SK-N-SH treated with all-trans-retinoic acid at 6 μM for 48 hours (cell line): ENCODE measurements around the gene DNMBP.

Experiments
- ATAC-seq: fragments of 200-7000 bp; cut with Tn5 transposase; 3 replicates; pipeline ENCODE4 v1.9.1; 2020; ENCODE audit warnings: mild to moderate bottlenecking, moderate library complexity
- CSDC2 ChIP-seq: fragments of 250-450 bp; sonication (Bioruptor Pico); IDR thresholded peaks from 2 replicates; pipeline ENCODE4 v1.5.0; 2020; ENCODE audit warnings: mild to moderate bottlenecking, moderate library complexity
- ESRRG ChIP-seq: fragments of 250-450 bp; sonication (Bioruptor Pico); IDR thresholded peaks from 2 replicates; pipeline ENCODE4 v1.6.1; 2021; ENCODE audit warnings: mild to moderate bottlenecking
- GLIS3 ChIP-seq: fragments of 250-450 bp; sonication (Bioruptor Pico); IDR thresholded peaks from 2 replicates; pipeline ENCODE4 v1.5.0; 2020; ENCODE audit warnings: mild to moderate bottlenecking, moderate library complexity
- PPARA ChIP-seq: fragments of 250-450 bp; sonication (Bioruptor Pico); IDR thresholded peaks from 2 replicates; pipeline ENCODE4 v1.5.0; 2020; ENCODE audit warnings: mild to moderate bottlenecking, borderline replicate concordance
- RARB ChIP-seq: fragments of 250-450 bp; sonication (Bioruptor Pico); IDR thresholded peaks from 2 replicates; pipeline ENCODE4 v1.8.0; 2021; ENCODE audit warnings: mild to moderate bottlenecking, moderate library complexity
- SNAI2 ChIP-seq: fragments of 250-450 bp; sonication (Bioruptor Pico); IDR thresholded peaks from 2 replicates; pipeline ENCODE4 v1.5.0; 2020; ENCODE audit warnings: mild to moderate bottlenecking, moderate library complexity
- TCF4 ChIP-seq: fragments of 250-450 bp; sonication (Bioruptor Pico); IDR thresholded peaks from 2 replicates; pipeline ENCODE4 v1.8.0; 2021; ENCODE audit warnings: mild to moderate bottlenecking, moderate library complexity, borderline replicate concordance
- TOX ChIP-seq: fragments of 250-450 bp; sonication (Bioruptor Pico); IDR thresholded peaks from 2 replicates; pipeline ENCODE4 v1.8.0; 2021; ENCODE audit warnings: mild to moderate bottlenecking, moderate library complexity, borderline replicate concordance
- ZC3H10 ChIP-seq: fragments of 250-450 bp; sonication (Bioruptor Pico); IDR thresholded peaks from 2 replicates; pipeline ENCODE4 v1.5.1; 2021; ENCODE audit warnings: mild to moderate bottlenecking, moderate library complexity
- ZFP3 ChIP-seq: fragments of 250-450 bp; sonication (Bioruptor Pico); IDR thresholded peaks from 2 replicates; pipeline ENCODE4 v1.5.0; 2020; ENCODE audit warnings: mild to moderate bottlenecking, moderate library complexity
- ZFP30 ChIP-seq: fragments of 450-650 bp; formaldehyde crosslinking; IDR thresholded peaks from 2 replicates; pipeline ENCODE4 v1.5.0; 2022; ENCODE audit warnings: mild to moderate bottlenecking, moderate library complexity
- ZNF565 ChIP-seq: fragments of 450-650 bp; formaldehyde crosslinking; conservative IDR thresholded peaks from 2 replicates; pipeline ENCODE4 v1.5.0; 2020; ENCODE audit warnings: low read depth, mild to moderate bottlenecking, moderate library complexity
- ZNF70 ChIP-seq: fragments of 450-650 bp; formaldehyde crosslinking; IDR thresholded peaks from 2 replicates; pipeline ENCODE4 v1.5.0; 2020; ENCODE audit warnings: mild to moderate bottlenecking, moderate library complexity
- ZNF8 ChIP-seq: fragments of 450-650 bp; formaldehyde crosslinking; IDR thresholded peaks from 2 replicates; pipeline ENCODE4 v1.5.0; 2020; ENCODE audit warnings: mild to moderate bottlenecking, moderate library complexity
- TF ChIP-seq, protein P1 (sequence below): fragments of 250-450 bp; sonication (Bioruptor Pico); IDR thresholded peaks from 2 replicates; pipeline ENCODE4 v1.5.0; 2020; ENCODE audit warnings: mild to moderate bottlenecking, moderate library complexity
- TF ChIP-seq, protein P2 (sequence below): fragments of 250-450 bp; sonication (Bioruptor Pico); IDR thresholded peaks from 2 replicates; pipeline ENCODE4 v1.8.0; 2020; ENCODE audit warnings: mild to moderate bottlenecking, moderate library complexity, borderline replicate concordance
- TF ChIP-seq, protein P3 (sequence below): fragments of 250-450 bp; sonication (Bioruptor Pico); IDR thresholded peaks from 2 replicates; pipeline ENCODE4 v1.8.0; 2021; ENCODE audit warnings: low read depth, mild to moderate bottlenecking, moderate library complexity, borderline replicate concordance

DNMBP gene

DNA sequence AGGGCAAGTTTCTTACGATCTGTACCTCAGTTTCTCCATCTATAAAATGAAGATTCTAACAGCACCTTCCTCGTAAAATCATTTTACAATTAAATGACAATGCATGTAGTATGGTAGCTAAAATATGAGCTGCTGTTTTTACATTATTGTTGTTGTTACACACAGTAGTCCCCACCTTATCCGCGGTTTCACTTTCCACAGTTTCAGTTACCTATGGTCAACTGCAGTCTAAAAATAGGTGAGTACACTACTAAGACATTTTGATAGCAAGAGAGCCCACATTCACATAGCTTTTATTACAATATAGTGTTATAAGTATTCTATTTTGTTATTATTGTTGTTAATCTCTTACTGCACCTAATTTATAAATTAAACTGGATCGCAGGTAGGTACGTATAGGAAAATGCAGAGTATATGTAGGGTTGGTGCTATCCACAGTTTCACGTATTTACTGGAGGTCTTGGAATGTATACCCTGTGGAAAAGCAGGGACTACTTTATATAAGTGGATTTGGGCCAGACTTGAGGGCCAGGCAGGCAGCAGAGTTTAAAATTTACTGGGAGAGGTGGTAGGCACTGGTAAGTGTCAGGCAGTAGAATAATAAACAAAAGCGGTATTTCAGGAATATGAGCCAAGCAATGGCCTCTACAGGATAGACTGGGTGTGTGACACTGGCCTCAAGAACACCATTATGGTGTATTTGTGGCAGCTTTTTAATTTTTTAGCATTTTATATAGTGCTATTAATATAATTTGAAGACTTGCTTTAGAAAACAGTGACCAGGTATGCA, 10.2 kb downstream of the DNMBP start:
- ATAC-seq, result no peak
- no peak for TF ChIP-seq ZFP30 (CRISPR knock-in tag)
- TF ChIP-seq ZNF8 (CRISPR knock-in tag), result no peak
- TF ChIP-seq RARB, result no peak
- no peak for TF ChIP-seq SNAI2 (CRISPR knock-in tag)
- TF ChIP-seq PPARA, result no peak
- TF ChIP-seq TCF4 (CRISPR knock-in tag), result no peak
- TF ChIP-seq, protein P1, sequence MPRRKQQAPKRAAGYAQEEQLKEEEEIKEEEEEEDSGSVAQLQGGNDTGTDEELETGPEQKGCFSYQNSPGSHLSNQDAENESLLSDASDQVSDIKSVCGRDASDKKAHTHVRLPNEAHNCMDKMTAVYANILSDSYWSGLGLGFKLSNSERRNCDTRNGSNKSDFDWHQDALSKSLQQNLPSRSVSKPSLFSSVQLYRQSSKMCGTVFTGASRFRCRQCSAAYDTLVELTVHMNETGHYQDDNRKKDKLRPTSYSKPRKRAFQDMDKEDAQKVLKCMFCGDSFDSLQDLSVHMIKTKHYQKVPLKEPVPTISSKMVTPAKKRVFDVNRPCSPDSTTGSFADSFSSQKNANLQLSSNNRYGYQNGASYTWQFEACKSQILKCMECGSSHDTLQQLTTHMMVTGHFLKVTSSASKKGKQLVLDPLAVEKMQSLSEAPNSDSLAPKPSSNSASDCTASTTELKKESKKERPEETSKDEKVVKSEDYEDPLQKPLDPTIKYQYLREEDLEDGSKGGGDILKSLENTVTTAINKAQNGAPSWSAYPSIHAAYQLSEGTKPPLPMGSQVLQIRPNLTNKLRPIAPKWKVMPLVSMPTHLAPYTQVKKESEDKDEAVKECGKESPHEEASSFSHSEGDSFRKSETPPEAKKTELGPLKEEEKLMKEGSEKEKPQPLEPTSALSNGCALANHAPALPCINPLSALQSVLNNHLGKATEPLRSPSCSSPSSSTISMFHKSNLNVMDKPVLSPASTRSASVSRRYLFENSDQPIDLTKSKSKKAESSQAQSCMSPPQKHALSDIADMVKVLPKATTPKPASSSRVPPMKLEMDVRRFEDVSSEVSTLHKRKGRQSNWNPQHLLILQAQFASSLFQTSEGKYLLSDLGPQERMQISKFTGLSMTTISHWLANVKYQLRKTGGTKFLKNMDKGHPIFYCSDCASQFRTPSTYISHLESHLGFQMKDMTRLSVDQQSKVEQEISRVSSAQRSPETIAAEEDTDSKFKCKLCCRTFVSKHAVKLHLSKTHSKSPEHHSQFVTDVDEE (CRISPR knock-in tag), result no peak
- TF ChIP-seq, protein P2, sequence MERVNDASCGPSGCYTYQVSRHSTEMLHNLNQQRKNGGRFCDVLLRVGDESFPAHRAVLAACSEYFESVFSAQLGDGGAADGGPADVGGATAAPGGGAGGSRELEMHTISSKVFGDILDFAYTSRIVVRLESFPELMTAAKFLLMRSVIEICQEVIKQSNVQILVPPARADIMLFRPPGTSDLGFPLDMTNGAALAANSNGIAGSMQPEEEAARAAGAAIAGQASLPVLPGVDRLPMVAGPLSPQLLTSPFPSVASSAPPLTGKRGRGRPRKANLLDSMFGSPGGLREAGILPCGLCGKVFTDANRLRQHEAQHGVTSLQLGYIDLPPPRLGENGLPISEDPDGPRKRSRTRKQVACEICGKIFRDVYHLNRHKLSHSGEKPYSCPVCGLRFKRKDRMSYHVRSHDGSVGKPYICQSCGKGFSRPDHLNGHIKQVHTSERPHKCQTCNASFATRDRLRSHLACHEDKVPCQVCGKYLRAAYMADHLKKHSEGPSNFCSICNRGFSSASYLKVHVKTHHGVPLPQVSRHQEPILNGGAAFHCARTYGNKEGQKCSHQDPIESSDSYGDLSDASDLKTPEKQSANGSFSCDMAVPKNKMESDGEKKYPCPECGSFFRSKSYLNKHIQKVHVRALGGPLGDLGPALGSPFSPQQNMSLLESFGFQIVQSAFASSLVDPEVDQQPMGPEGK (CRISPR knock-in tag), result no peak
- TF ChIP-seq GLIS3 (CRISPR knock-in tag), result no peak
- TF ChIP-seq ZNF565 (CRISPR knock-in tag), result no peak
- TF ChIP-seq, protein P3, sequence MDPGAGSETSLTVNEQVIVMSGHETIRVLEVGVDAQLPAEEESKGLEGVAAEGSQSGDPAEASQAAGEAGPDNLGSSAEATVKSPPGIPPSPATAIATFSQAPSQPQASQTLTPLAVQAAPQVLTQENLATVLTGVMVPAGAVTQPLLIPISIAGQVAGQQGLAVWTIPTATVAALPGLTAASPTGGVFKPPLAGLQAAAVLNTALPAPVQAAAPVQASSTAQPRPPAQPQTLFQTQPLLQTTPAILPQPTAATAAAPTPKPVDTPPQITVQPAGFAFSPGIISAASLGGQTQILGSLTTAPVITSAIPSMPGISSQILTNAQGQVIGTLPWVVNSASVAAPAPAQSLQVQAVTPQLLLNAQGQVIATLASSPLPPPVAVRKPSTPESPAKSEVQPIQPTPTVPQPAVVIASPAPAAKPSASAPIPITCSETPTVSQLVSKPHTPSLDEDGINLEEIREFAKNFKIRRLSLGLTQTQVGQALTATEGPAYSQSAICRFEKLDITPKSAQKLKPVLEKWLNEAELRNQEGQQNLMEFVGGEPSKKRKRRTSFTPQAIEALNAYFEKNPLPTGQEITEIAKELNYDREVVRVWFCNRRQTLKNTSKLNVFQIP, result no peak
- TF ChIP-seq, all 23 proteins: peak for 0

DNA sequence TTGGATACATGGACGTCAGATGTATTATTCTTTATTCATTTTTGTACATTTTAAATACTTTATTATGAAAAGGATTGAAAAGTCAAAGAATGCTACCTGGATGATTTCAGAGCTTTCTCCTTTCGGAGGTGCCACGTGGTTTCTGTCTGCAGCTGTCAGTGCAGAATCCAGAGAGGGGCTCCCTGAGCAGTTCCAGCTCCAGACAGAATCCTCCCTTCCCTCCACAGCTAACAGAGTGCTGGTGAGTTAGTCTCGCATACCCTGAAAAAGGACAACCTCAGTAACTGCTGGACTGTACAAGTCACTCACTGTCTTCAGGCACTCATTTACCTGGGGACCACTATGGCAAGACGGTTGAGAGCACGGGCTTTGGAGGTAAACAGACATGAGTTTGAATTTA, 10.9 kb downstream of the DNMBP start:
- no peak for ATAC-seq

DNA sequence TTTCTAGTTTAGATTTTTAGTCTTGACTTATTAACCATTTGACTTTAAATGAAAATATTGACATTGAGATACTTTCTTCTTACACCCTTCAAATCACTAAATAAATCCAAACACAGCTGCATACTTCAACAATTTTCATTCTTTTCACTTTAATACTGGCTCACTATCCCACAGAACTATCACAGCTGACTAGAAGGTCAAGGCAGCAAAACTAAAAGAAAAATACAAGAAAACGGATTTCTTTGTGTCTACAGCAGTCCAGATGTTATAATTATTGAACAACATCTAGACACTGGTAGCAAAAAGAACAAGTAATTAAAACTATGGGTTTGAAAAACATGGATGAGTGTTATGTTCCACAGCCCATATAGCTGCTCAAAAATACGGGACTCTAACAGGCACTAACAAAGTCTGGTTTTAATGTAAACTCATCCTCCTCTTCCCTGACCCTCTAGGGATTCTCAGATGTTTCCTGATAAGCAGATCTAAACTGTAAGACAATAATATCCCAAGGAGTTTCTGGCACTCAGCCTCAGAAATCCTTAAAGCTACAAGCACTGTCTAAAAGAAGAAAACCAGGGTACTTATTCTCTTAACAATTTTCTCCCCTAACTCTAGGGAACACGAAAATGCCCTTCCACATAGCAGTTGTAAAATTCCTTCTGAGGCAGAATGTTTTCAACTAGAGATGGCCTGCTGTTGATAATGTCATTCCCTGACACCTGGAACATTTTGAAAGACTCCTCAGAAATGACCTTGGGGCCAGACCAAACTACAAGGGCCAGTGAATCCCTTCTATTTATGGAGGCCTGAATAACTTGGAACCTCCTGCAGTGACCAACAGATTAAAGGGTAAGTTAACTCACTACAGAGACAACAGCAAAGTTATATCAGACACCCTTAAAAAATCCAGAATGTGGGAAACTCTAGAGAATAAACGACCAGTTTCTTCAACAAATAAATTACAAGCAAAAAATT, 12.8 kb downstream of the DNMBP start:
- peak; percentile 56 for ATAC-seq
- TF ChIP-seq, protein P3, result no peak
- TF ChIP-seq ZC3H10 (CRISPR knock-in tag) (no peak), CSDC2 (no peak), GLIS3 (CRISPR knock-in tag) (no peak), ZNF70 (CRISPR knock-in tag) (peak; percentile 79)

More for the DNA sequence above, 10.9 kb downstream of the DNMBP start:
- TF ChIP-seq ESRRG (no peak), ZNF565 (CRISPR knock-in tag) (no peak), TOX (CRISPR knock-in tag) (no peak), ZFP3 (CRISPR knock-in tag) (no peak), TCF4 (CRISPR knock-in tag) (no peak), PPARA (no peak)
- TF ChIP-seq, protein P2 (CRISPR knock-in tag), result no peak
